NCI-H1105 treated with DMSO at 0.1 percent for 48 hours (cell line): ENCODE measurements around the gene CAB39L.

ENCODE experiments used
- DNase-seq: peaks from one replicate; lab custom pipeline; 2025; lab: John Stamatoyannopoulos, UW

The CAB39L gene

DNA sequence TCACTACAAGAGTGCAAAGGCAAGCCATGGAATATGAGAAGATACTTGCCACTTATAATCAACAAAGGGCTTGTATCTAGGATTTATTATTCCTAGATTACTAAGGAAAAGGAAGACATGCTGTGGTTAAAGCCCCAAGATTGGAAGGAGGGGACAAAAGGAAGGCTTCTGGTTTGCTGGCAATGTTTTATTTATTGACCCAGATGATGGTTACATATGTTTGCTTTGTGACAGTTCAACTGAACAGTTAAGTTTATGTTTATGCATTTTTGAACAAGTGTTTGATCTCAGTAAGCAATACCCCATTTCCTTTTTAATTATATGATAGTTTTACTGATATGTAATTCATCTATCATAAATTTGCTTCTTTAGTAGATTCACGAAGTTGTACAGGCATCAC is 155.9 kb downstream of the CAB39L start:
- DNase-seq, result no peak

GRCh38 chr13:49279885-49280284 is 164.0 kb downstream of the CAB39L start:
- no peak for DNase-seq

GRCh38 chr13:49279112-49279511 is 164.8 kb downstream of the CAB39L start:
- DNase-seq, result no peak

DNA sequence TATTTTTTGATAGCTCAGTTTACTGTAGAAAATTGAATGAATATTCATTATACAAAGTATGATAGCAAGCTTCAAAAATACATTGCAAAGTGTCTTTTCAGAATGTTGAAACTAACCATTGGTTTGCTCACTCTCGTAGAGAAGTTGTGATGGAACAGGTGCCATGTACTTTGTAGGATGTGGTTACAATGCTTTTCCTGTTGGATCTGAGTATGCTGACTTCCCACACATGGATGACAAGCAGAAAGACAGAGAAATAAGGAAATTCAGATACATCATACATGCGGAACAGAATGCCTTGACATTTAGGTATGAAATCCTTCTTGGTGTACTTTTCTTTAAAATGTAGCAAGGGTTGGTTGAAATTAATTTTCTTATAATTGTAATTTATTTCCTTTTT is 165.7 kb downstream of the CAB39L start:
- DNase-seq, result no peak

DNA sequence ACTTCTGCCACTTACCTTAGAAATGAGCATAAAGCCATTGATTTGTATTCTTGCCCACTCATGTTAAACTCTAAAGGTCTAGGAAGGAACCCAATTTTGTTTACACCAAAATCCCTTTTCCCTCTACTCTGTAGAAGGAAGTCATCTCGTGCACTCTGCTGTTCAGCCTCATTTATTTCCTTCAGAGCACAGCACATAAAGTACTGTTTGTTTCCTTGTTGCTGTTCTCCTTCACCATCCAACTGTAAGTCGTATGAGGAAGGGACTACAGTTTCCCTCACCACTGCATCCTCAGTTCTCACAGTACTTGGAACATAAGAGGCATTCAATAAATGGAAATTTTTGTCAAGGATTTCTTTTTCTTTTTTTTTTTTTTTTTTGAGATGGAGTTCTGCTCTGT is 171.6 kb downstream of the CAB39L start:
- DNase-seq, result no peak

DNA sequence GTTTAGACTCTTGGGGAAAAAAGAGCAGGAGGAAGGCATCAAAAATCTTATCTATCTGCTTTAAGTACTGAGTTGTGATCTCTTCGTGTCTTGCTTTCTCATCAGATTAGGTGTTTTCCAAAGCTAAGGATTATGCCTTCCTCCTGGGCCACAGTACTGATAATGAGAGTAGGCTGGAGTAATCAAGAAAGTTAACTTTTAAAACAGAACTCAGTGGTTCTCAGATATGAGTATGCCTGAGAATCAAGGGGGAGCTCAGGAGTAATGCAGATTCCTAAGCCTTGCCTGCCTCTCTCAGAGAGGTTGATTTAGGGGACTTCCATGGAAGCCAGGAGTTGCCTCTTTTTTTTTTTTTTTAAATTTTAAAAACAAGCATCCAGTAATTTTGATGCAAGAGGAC is 172.6 kb downstream of the CAB39L start:
- DNase-seq, result no peak

- no peak for DNase-seq
These were observed 178.0 kb downstream of the CAB39L start for GRCh38 chr13:49265822-49266221.

DNA sequence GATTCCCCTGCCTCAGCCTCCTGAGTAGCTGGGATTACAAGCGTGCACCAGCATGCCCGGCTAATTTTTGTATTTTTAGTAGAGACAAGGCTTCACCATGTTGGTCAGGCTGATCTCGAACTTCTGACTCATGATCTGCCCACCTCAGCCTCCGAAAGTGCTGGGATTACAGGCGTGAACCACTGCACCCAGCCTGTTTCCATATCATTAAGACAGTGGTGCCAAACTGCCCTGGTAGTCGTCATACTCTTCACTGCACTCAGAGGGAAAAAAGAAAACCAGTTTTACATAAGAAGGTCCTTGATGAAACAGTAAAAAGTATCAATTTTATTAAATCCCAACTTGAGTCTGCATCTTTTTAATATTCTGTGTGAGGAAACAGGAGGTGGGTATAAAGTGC is 181.2 kb downstream of the CAB39L start:
- DNase-seq, result no peak

- no peak for DNase-seq
These were observed 184.3 kb downstream of the CAB39L start for GRCh38 chr13:49259586-49259985.
